Effector memory CD4-positive, alpha-beta T cell (primary cell): ENCODE data around the gene NOD1.
"Not testable (repeated sequence)": the region's sequence is repeated elsewhere in the genome, so short reads cannot be mapped to it uniquely, and the experiment has no call there.

ENCODE experiments used
- DNase-seq, 3 donors: peaks; one replicate each; pipeline ENCODE4 v3.0.0-alpha.2; 2020
- H3K27ac ChIP-seq: 2 replicates; pipeline ENCODE4 v1.7.0; 2013; ENCODE audit warnings: mild to moderate bottlenecking, low read length, moderate library complexity; ENCODE audit not compliant: insufficient read depth, poor library complexity, severe bottlenecking
- H3K27me3 ChIP-seq: replicated peaks from 2 replicates; pipeline ENCODE4 v1.7.0; 2013; ENCODE audit warnings: mild to moderate bottlenecking, low read length; ENCODE audit not compliant: insufficient read depth, control insufficient read depth, poor library complexity, severe bottlenecking
- H3K36me3 ChIP-seq: 2 replicates; pipeline ENCODE4 v1.7.0; 2013; ENCODE audit warnings: mild to moderate bottlenecking, low read length, moderate library complexity; ENCODE audit not compliant: control insufficient read depth, insufficient read depth
- H3K4me1 ChIP-seq: 2 replicates; pipeline ENCODE4 v1.7.0; 2013; ENCODE audit warnings: low read length, mild to moderate bottlenecking; ENCODE audit not compliant: control insufficient read depth, insufficient read depth, poor library complexity, severe bottlenecking
- H3K4me3 ChIP-seq: 2 replicates; pipeline ENCODE4 v1.7.0; 2013; ENCODE audit warnings: low read length, low read depth, mild to moderate bottlenecking; ENCODE audit not compliant: insufficient read depth, poor library complexity, severe bottlenecking
- H3K9me3 ChIP-seq: 2 replicates; pipeline ENCODE4 v1.7.0; 2013; ENCODE audit warnings: mild to moderate bottlenecking, low read length, moderate library complexity; ENCODE audit not compliant: control insufficient read depth
- total RNA-seq, 3 donors: gene quantifications; one replicate each; lab custom pipeline; 2026; lab: John Stamatoyannopoulos, UW

NOD1 gene
- 36.1 to 53.2 (median 51.5) reads per million in 3 donors for total RNA-seq

- peak; percentile 27 to 49 (median 41) for DNase-seq
- Histone ChIP-seq H3K9me3 (no peaks in the 10 kb centered on the region), H3K27ac (peak within 1 kb of the TSS; percentile 71), H3K4me1 (no peaks in the 10 kb centered on the region), H3K27me3 (no peaks in the 10 kb centered on the region), H3K36me3 (no peaks in the 10 kb centered on the region), H3K4me3 (peak within 1 kb of the TSS; percentile 79)
Observed at GRCh38 chr7:30478349-30479201, at the start of gene NOD1. TSS of gene NOD1 (minus strand) at chr7:30478784. CDS start at chr7:30456921, 21,863 bp downstream.

GRCh38 chr7:30527297-30527696, 48.7 kb upstream of the NOD1 start:
- not testable (repeated sequence) for H3K27ac ChIP-seq, H3K4me3 ChIP-seq, H3K36me3 ChIP-seq, H3K4me1 ChIP-seq, H3K27me3 ChIP-seq, H3K9me3 ChIP-seq, DNase-seq

GRCh38 chr7:30526163-30526562, 47.6 kb upstream of the NOD1 start:
- no peak overlapping the region for H3K4me3 ChIP-seq
- no peak overlapping the region for H3K27ac ChIP-seq
- no peaks in the 10 kb centered on the region for H3K9me3 ChIP-seq
- no peaks in the 10 kb centered on the region for H3K27me3 ChIP-seq
- no peaks in the 10 kb centered on the region for H3K36me3 ChIP-seq
- no peaks in the 10 kb centered on the region for H3K4me1 ChIP-seq
- no peak for DNase-seq

- Histone ChIP-seq H3K36me3 (no peaks in the 10 kb centered on the region), H3K27ac (no peak overlapping the region), H3K27me3 (no peaks in the 10 kb centered on the region), H3K9me3 (no peaks in the 10 kb centered on the region), H3K4me1 (no peaks in the 10 kb centered on the region), H3K4me3 (no peak overlapping the region)
- DNase-seq = no peak
Observed at GRCh38 chr7:30525429-30525828, 46.8 kb upstream of the NOD1 start.

GRCh38 chr7:30524545-30524944, 46.0 kb upstream of the NOD1 start:
- no peak for DNase-seq

DNA sequence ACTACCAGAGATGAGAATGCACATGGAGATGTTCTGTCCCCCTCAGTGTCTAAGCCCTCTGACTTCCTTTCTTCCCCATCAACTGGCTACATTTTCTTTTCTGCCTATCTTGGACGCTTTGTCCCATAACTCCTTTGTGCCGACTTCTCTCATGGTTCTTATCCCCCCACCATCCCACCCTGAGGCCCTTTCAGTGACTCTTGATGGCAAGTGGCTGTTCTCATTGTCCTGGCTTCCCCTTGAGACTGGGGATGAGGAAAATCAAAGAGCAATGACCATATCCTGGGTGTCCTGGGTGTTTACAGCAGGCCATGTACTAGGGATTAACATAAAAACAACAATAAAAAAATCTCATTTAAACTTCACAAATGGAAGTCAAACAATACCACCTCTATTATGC, 44.9 kb upstream of the NOD1 start:
- no peaks in the 10 kb centered on the region for H3K27me3 ChIP-seq
- H3K4me1 ChIP-seq = no peaks in the 10 kb centered on the region
- H3K4me3 ChIP-seq = no peak overlapping the region
- no peaks in the 10 kb centered on the region for H3K9me3 ChIP-seq
- no peak overlapping the region for H3K27ac ChIP-seq
- no peaks in the 10 kb centered on the region for H3K36me3 ChIP-seq
- no peak for DNase-seq

More at GRCh38 chr7:30524545-30524944, 46.0 kb upstream of the NOD1 start:
- Histone ChIP-seq H3K9me3 (no peaks in the 10 kb centered on the region), H3K27ac (no peak overlapping the region), H3K36me3 (no peaks in the 10 kb centered on the region), H3K4me3 (no peak overlapping the region), H3K27me3 (no peaks in the 10 kb centered on the region), H3K4me1 (no peaks in the 10 kb centered on the region)

- no peak for DNase-seq
- no peaks in the 10 kb centered on the region for H3K4me1 ChIP-seq
- no peak overlapping the region for H3K27ac ChIP-seq
- no peaks in the 10 kb centered on the region for H3K36me3 ChIP-seq
- no peaks in the 10 kb centered on the region for H3K9me3 ChIP-seq
- no peaks in the 10 kb centered on the region for H3K27me3 ChIP-seq
- H3K4me3 ChIP-seq = no peak overlapping the region
Observed at GRCh38 chr7:30522159-30522558, 43.6 kb upstream of the NOD1 start.

- Histone ChIP-seq H3K27ac (no peak overlapping the region), H3K4me1 (no peaks in the 10 kb centered on the region), H3K4me3 (no peak overlapping the region), H3K9me3 (no peaks in the 10 kb centered on the region), H3K36me3 (no peaks in the 10 kb centered on the region), H3K27me3 (no peaks in the 10 kb centered on the region)
- no peak for DNase-seq
Observed at GRCh38 chr7:30521532-30521931, 42.9 kb upstream of the NOD1 start.

DNA sequence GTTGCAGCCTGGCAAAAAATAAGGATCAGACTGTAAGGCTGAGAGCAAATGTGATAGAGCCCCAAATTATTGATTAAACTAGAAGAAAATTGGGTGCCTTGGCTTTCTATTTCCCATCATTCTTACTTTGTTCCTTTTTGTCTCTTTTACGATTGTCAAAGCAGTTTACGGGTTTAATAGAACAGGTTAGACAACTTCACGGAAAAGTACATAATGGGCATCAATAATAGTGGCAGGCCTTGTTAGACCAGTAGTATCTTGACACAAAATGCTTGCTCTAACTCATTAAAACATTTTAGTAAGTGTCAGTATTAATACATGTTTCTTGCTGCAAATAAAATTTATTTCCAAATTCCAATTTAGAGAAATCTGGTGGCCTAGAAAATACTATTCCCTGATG, 40.5 kb upstream of the NOD1 start:
- no peaks in the 10 kb centered on the region for H3K27me3 ChIP-seq
- H3K4me1 ChIP-seq = no peaks in the 10 kb centered on the region
- no peak for DNase-seq
- H3K9me3 ChIP-seq = no peaks in the 10 kb centered on the region
- H3K4me3 ChIP-seq = no peak overlapping the region
- no peaks in the 10 kb centered on the region for H3K36me3 ChIP-seq
- H3K27ac ChIP-seq = no peak overlapping the region

- DNase-seq = no peak
- H3K9me3 ChIP-seq = no peaks in the 10 kb centered on the region
- no peak overlapping the region for H3K4me3 ChIP-seq
- no peak overlapping the region for H3K27ac ChIP-seq
- H3K36me3 ChIP-seq = no peaks in the 10 kb centered on the region
- no peaks in the 10 kb centered on the region for H3K27me3 ChIP-seq
- no peaks in the 10 kb centered on the region for H3K4me1 ChIP-seq
Observed at GRCh38 chr7:30515761-30516160, 37.2 kb upstream of the NOD1 start.
